Right forelimb (tissue), 1 donor: Measurements from ENCODE around the gene MEI1.
"Not testable (repeated sequence)": the region's sequence is repeated elsewhere in the genome, so short reads cannot be mapped to it uniquely, and the experiment has no call there.

Experiments used
- DNase-seq: peaks from one replicate; pipeline ENCODE4 v3.0.0-alpha.2; 2018

MEI1 gene

DNA sequence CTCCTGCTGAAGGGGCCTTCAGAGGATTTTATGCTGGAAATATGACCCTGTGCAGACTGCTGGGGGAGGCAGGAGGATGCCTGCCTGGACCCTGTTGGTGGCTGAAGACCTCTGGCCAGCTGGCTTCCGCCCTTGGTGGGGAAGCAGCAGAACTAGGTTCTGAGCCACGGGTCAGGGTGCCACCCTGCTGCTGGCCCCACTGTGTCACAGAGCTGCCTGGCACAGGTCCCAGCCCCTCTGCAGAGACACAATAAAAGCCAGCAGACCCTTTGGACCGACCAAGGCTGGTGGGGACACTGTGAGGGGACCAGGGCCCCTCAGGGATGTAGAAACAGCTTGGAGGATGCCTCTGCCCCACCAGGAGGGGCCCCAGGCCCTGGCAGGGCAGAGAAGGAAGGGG is 126.7 kb downstream of the MEI1 start:
- no peak for DNase-seq

DNA sequence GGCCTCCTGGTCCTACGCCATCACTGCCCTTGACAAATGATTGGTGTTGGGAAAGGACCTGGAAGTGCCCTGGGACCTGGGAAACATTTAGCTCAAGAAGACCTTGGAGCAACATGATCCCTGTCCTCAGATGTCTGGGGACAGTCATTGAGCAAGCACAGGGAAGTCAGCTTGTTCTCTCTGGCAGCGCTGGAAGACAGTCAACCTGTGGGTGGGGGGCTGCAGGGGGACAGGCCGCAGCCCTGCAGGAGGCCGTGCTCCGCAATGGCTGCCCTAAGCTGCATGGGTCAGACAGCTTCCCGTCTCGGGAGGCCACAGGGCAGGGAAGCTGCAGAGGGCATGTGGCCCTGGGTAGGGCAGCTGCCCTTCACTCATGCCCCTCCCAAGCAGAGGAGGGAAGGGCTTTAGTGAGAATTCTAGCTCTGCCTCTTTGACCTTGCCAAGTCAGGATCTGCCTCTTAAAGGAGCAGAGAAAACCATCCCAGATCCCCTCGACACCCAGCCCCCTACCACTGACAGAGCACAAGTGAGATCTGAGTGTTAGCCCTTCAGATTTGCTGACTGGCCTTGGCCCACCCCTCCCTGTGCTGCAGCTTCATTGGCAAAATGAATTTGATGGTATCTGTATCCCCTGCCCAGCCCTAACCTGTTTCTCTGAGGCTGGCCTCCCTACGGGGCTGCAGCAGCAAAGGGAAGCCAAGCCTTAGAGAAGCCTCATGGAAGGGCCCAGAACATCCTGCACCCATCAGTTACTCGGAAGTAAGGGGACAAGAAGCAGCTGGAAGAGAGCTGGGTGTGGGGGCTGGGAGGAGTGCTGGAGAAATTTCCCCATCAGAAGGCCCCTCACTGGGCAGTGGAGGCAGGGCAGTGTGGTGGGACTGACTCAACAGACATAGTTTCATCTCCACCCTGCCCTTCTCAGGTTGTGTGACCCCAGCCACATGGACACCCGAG is 127.4 kb downstream of the MEI1 start:
- DNase-seq: no peak

DNA sequence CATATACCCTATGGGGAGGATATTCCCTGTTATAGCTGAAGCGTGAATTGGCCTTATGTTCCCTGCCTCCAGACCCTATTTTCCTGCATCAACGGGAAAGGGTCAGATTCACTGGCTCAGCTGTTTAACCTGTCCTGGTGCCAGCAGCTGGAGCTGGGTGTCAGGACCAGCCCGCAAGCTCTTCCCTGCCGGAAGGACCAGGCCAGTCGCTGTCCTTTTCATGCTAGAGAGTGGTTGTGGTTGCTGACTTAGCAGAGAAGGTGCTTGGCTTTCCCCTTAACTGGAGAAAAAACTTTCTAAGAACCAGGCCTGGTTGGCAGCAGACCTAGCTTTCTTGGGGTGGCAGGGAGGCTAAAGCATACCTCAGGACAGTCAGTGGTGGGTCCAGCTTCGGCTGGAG is 128.4 kb downstream of the MEI1 start:
- no peak for DNase-seq

DNA sequence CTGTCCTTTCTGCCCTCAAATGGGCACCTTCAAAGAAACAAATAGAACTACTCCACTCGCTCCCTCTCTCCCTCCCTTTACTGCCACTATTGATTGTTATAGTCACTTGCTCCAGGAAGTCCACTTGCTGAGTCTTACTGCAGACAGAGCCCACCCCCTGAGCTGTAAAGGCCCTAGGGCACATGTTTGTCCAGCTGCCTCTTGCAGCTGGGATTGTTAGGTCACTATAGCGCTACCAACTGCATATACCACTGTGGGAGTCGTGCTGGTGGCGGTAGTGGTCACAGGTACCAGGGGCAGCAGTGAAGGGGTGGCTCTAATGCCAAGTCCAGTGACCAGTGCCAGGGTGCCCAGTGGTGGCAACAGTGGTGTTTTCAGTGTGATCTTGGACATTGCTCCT is 129.2 kb downstream of the MEI1 start:
- no peak for DNase-seq

DNA sequence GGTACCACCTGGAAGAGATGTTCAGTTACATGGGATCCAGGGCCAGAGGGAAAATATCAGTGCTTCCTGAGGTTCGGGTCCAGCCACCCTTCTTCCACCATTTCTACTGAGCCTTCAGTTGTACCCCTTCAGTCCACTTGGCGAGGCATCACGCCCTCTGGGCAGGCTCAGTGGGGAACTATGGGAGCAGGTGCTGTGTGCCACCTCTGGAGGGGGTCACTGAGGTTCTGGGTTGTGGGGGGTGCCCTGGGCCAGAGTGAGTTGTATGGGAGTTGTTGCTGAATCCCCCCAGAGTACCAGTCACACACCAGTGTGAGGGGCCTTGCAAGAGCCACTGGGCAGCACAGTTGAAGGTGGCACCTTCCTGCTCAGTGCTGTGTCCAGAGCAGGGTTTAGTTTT is 130.9 kb downstream of the MEI1 start:
- no peak for DNase-seq

DNA sequence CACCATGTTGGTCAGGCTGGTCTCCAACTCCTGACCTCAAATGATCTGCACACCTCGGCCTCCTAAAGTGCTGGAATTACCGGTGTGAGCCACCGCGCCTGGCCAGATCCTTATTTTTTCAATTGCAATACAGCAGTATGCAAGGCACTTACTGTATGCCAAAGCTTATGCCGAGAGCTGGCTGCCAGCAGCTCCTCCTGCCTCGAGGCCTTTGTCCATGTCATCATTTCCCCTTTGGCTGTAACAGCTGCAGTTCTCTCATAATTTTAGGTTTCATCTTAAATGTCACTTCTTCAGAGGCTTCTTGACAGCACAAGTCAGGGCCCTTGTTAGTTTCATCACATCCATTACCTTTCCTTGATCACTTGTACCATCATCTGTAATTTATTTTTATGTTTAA is 132.1 kb downstream of the MEI1 start:
- no peak for DNase-seq

DNA sequence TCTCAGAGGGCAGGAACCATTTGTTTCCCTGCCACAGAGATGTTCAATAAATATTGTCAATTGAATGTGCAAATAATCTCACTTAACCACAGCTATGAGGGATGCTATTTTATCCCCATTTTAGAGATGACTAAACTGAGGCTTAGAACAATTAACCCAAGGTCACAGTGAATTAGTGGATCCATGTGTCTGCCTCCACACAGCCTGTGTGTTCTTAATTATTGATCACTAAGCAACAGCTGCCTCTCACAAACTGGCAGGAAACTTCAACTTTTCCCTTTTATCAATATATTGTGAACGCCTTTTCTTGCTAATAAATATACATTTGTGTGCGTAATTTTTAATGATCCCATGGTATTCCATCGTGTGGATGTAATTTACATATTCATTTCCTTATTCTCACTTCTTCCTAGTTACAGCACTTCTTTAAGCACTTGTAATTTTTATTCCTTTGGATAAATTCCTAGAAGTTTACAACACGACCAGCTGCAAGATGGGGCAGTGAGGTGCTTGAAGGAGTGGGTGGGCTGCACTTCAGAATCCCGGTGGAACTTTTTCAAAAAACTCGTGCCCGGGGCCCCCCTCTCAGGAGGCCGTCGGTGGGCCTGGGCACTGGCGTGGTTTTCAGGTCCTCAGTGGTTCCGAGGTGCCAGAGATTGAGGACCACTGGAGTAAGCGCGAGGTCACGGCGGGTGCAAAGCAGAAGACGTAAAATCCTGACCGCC is 132.7 kb downstream of the MEI1 start:
- no peak for DNase-seq

DNA sequence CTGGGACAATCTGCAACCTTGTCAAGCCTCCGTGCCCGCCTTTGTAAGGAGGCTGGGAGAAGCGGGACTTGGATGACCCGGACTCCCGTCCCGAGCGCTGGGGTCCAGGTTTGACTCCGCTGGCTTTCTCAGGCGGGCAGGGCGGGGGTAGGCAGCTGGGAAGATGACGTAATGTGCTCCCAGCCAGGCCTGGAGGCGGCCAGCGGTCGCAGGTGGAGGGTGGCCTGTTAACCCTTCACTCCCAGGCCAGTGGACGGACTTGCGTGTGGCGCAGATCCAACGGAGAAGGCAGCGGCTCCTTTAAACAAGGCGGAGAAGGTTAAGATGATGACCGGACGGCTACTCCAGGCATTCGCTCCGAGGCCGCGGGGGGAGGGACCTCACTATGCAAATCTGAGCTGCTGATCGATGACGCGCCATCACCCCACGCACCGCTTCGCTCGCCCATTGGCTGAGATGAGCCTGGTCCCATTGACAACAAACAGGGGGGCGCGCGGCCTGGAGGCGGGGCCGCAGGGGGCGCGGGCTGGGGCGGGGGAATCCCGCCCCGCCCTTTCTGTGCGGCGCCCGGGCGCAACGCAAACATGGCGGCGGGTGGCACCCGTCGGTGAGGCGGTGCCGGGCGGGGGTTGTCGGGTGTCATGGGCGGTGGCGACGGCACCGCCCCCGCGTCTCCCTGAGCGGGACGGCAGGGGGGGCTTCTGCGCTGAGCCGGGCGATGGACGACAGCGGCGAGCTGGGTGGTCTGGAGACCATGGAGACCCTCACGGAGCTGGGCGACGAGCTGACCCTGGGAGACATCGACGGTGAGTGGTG is 133.5 kb downstream of the MEI1 start, which contains the start of gene SREBF2:
SREBF2 (plus strand) TSS at position 553 of the 816 bp plus-strand sequence; CDS start at position 719, 166 bp downstream.
- peak; percentile 99 for DNase-seq

DNA sequence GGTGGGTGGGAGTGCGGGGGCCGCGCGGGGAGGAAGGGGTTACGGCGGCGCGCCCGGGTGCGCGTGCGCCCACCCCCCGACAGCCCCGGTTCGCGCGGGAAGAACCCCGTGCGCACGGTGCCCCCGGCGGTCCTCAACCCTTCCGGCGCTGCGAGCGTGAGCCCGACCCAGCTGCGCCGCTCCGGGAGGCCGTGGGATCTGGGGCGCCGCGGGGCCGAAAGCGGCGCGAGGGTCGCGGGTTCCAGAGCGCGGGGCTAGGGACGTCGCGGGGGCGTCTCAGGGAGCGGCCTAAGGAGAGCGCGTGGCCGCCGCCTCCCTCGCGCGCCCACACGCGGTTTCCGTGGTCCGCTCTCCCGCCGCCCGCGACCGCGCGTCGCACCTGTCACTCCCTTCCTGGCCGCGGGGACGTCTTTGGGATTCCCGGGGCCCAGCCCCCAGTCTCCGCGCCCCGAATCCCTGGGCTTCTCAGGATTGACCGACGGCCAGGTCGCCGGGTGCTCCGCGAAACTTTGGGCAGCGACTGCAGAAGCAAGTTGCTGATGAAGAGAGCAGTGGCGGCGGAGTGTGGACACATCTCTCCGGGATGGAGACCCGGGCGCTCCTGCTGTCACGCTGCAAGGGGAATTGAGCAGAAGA is 134.2 kb downstream of the MEI1 start:
- peak; percentile 65 for DNase-seq

DNA sequence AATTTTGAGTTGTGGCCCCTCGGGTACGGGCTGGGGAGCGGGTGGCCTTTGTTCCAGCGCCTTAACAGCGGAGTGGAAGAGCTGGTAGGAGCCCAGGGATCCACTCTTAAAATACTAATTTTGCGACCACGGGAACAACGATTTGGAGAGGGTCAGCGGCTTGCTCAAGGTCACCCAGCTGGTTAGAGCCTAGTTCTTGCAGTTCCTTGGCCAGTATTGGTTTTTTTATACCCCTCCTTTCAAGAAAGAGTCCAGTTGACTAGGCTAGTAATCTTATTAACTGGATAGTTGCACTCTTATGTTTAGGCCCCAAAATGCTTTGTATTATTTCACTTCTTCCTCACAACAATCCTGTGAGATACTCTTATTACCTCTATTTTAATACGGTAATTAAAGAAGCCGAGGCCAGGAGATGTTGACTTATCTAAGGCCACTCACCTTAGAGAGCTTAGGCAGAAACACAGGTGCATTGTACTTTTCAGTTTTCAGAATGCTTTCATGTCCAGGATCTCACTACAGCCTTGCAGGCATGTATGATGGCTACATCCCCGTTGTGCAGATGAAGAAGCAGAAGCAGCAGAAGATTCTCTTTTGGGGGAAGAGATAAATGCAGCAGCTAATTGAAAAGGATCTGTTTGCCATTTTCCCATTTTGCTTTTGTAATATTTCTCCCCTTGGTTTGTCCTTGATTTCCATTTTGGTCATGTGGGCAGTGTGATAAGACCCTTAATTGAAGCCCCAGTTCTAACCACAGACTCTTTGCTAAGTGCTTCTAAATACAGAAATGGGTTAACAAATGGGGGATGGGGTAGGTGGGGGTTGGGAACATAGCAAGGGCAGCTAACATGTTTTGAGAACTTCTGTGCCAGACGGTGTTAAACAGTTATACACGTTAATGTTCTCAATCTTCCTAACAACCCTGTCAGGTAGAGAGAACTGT is 135.0 kb downstream of the MEI1 start:
- DNase-seq: no peak

DNA sequence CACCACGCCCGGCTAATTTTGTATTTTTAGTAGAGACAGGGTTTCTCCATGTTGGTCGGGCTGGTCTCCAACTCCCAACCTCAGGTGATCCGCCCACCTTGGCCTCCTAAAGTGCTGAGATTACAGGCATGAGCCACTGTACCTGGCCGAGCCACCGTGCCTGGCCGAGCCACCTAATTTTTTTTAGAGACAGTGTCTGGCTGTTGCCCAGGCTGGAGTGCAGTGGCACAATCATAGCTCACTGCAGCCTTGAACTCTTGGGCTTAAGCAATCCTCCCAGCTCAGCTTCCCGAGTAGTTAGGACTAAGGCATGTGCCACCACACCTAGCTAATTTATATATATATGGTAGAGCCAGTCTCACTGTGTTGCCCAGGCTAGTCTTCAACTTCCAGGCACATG is 136.2 kb downstream of the MEI1 start:
- not testable (repeated sequence) for DNase-seq

DNA sequence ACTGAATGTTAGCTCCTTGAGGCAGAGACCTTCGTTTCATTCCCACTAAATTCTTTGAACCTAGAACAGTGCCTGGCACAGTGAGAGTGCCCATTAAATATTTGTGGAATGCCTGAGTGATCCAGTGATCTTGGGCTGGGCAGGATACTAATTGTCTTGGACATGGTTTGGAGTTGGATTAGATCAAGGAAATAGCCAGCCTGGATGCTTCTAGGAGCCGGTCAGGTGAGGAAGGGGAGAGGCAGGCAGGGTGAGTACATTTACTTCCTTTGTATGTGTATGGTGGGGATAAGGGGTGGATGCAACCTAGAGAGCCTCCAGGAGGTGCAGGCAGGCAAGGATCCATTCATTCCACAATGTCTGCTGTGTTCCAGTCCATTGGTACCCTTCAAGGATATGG is 137.2 kb downstream of the MEI1 start:
- DNase-seq: no peak

DNA sequence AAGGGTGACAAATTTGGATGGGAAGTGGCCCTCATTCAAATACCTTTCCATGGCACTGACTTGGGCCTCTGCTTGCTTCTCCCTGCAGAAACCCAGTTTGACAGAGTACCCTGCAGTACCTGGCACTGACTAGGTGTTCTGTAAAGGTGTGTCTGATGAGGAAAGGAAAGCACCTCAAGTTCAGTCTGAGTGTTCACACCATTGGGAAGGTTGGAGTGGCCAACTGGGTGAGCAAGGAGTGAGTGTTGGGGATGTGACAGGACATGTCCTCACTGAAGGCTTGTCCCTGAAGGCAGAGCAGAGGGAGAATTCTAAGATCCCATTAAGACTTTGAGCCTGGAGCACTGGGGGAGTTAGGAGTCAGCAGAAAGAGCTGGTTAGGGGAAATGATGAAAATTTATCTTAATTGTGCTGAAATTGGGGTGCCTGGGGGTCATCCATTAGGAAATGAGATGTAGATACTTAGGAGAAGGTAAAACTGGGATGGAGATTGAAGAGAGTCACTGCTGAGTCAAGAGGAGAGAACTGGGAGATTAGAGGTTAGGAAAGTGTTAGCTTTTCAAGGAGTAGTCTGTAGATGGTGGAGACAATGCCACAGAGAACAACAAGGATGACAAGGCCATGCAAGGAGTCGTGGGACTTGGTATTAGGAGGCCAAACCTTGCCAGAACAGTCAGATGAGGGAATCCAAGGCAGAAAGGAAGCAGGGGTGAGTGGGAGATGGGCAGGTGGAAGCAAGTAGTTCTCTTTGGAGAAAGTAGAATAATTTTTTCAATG is 139.7 kb downstream of the MEI1 start:
- DNase-seq: no peak

DNA sequence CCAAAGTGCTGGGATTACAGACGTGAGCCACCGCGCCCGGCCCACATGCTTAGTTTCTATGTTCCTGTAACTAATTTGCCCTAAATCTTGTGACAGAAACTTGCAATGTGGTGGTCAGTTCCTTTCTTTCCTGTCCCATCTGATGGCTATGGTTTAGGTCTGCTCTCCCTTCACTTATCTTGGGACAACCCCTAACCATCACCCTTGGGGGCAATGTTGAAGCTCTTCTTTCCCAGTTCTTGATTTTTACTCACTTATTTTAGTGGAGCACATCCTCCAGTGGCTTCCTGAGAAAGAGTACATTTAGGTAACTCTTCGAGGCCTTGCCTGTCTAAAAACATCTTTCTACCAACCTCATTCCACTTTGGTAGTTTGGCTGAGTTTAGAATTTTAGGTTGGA is 140.9 kb downstream of the MEI1 start:
- DNase-seq: no peak

DNA sequence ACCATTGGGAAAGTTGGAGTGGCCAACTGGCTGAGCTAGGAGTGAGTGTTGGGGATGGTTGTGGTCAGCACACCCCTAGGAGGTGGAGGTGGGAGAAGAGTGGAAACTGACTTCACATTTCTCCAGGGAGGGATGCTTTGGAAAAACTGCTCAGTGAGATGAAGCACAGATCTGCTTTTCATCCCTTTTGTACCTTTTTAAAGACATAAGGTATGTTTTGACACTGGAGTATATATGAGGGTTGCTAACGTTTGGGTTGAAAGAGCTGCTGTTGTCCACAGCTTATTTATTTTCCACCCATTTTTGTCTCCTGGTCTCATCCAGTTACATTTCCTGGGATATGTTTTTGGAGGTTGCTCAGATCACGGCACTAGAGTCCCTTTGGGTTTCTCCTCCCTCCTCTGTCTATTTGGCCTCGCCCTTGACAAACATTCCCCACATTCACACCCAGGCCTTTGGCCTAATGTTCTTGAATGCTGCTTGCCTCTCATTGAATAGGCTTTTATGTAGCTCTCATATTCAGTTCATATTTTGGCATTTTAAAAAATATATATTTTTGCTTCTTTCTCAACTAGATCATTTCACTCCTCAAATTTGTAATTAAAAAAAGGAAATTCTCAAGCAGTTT is 141.9 kb downstream of the MEI1 start:
- no peak for DNase-seq

DNA sequence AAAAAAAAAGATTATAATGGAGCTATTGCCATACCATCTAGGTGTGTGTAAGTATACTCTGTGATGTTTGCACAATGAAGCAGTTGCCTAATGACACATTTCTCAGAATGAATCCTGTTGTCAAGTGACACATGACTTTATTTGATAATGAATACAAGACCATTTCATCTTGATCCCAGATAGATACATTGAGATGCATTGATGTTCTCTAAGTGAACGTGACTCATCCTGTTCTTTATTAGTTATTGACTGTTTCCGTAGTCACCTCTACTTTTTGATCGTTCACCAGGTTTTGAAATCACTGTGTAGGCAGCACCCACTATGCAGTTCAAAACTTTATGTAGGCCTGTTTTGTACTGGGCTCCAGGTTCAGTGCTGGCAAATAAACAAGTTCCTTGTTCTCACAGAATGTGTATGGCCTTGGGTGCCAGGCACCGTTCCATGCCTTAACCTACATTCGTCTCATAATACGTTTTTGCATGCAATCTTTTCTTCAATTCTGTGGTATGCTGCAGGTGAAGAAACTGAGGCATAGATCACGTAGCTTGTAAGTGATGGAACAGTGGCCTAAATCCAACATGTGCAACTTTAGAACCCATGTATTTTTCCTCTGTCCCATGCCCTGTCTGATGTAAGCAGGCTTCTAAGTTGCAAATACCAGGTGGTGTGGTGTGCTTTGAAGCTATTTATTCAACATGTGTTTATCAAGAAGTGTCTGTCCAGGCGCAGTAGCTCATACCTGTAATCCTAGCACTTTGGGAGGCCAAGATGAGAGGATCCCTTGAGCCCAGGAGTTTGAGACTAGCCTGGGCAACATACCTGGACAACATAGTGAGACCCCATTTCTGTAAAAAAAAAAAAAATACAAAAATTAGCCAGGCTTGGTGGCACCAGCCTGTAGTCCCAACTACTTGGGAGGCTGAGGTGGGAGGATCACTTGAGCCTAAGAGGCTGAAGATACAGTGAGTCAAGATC is 144.0 kb downstream of the MEI1 start:
- no peak for DNase-seq

DNA sequence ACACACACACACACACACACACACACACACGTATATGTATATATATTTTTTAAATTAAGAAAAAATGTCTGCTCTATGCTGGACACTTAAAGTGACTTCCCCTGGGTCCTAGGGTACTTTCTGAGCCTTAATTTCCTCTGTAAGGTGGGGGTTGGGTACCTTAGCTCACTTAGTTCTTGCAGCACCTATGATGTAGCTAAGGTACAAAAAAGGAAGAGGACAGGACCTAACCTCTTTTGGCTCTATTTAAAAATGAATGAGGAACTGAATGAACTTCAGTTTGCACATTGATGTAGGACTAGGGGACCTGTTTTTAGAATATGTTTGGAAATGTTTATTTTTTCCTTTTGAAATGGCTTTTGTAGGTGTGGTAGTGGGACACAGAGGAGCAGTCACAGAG is 144.7 kb downstream of the MEI1 start:
- DNase-seq: no peak

DNA sequence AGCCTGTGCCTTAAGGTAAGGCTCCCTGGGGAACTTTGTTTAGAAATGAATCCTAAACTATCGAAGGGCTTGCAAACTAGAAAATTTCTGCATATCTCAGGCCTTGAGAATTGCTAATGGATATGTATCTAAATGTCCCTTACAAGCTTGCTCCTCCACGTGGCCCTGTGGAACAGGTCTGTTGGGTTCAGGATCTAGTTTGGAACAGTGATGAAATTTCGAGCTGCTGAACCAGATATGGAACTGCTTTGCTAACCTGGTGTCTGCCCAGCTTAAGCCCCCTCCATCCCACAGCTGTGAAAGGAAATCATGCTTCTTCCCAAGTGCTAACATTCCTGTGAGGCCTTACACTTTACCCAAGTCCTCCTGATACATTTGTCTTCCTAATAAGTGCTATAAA is 145.2 kb downstream of the MEI1 start:
- no peak for DNase-seq
